ENCODE measurements around the gene IGFBP4. TPM values are rescaled to one million over a fixed set of nuclear protein-coding genes. Genes with fewer than 3 reads are reported as not detected.
A peak's percentile ranks its signal among the peaks of the same experiment; 100 is the strongest.

IGFBP4 gene
- total and polyA plus RNA-seq, 4 donors, result 74.1 to 649 (median 238) TPM

- no peak overlapping the region for H3K4me3 ChIP-seq (ENCODE audit: low read depth in 1 of 3, low read length in 3 of 3)
- peak overlapping the region; percentile 56 to 65 for H3K27ac ChIP-seq (ENCODE audit: low read depth in 1 of 2, low read length in 2 of 2)
- no peaks in the 10 kb centered on the region for H3K27me3 ChIP-seq (ENCODE audit: control insufficient read depth in 4 of 4, insufficient read depth in 4 of 4, low read length in 3 of 4)
- H3K4me1 ChIP-seq (ENCODE audit: control insufficient read depth in 4 of 4, insufficient read depth in 4 of 4, low read length in 3 of 4), result peaks cover 21 to 95% (median 91%) of the 10 kb centered on the region in 4 donors
- DNase-seq (ENCODE audit: low spot score), result no peak
- peak overlapping the region in 1 of 2 donors; percentile 14 for H3K9ac ChIP-seq (ENCODE audit: low read depth in 1 of 2, low read length in 2 of 2)
- TF ChIP-seq RXRA (IDR thresholded peaks at IDR 0.05) (peak; percentile 33 to 47), EGR1 (IDR thresholded peaks at IDR 0.05; ENCODE audit: low read depth in 2 of 2) (peak; percentile 55 to 70), YY1 (IDR thresholded peaks at IDR 0.05) (no peak), SP1 (IDR thresholded peaks at IDR 0.05) (peak; percentile 57), HNF4G (IDR thresholded peaks at IDR 0.05) (no peak), JUND (IDR thresholded peaks at IDR 0.05) (peak; percentile 97 to 98), HNF4A (conservative IDR thresholded peaks at IDR 0.05) (peak; percentile 69 to 83), TAF1 (conservative IDR thresholded peaks at IDR 0.05) (no peak), RAD21 (IDR thresholded peaks at IDR 0.05) (peak in 1 of 2 donors; percentile 21)
- TF ChIP-seq, protein P1, sequence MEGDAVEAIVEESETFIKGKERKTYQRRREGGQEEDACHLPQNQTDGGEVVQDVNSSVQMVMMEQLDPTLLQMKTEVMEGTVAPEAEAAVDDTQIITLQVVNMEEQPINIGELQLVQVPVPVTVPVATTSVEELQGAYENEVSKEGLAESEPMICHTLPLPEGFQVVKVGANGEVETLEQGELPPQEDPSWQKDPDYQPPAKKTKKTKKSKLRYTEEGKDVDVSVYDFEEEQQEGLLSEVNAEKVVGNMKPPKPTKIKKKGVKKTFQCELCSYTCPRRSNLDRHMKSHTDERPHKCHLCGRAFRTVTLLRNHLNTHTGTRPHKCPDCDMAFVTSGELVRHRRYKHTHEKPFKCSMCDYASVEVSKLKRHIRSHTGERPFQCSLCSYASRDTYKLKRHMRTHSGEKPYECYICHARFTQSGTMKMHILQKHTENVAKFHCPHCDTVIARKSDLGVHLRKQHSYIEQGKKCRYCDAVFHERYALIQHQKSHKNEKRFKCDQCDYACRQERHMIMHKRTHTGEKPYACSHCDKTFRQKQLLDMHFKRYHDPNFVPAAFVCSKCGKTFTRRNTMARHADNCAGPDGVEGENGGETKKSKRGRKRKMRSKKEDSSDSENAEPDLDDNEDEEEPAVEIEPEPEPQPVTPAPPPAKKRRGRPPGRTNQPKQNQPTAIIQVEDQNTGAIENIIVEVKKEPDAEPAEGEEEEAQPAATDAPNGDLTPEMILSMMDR (IDR thresholded peaks at IDR 0.05; ENCODE audit: low read depth, low read length, missing input control), result no peak
- TF ChIP-seq, protein P2, sequence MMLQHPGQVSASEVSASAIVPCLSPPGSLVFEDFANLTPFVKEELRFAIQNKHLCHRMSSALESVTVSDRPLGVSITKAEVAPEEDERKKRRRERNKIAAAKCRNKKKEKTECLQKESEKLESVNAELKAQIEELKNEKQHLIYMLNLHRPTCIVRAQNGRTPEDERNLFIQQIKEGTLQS (IDR thresholded peaks at IDR 0.05), result peak; percentile 89
- TF ChIP-seq, protein P3, sequence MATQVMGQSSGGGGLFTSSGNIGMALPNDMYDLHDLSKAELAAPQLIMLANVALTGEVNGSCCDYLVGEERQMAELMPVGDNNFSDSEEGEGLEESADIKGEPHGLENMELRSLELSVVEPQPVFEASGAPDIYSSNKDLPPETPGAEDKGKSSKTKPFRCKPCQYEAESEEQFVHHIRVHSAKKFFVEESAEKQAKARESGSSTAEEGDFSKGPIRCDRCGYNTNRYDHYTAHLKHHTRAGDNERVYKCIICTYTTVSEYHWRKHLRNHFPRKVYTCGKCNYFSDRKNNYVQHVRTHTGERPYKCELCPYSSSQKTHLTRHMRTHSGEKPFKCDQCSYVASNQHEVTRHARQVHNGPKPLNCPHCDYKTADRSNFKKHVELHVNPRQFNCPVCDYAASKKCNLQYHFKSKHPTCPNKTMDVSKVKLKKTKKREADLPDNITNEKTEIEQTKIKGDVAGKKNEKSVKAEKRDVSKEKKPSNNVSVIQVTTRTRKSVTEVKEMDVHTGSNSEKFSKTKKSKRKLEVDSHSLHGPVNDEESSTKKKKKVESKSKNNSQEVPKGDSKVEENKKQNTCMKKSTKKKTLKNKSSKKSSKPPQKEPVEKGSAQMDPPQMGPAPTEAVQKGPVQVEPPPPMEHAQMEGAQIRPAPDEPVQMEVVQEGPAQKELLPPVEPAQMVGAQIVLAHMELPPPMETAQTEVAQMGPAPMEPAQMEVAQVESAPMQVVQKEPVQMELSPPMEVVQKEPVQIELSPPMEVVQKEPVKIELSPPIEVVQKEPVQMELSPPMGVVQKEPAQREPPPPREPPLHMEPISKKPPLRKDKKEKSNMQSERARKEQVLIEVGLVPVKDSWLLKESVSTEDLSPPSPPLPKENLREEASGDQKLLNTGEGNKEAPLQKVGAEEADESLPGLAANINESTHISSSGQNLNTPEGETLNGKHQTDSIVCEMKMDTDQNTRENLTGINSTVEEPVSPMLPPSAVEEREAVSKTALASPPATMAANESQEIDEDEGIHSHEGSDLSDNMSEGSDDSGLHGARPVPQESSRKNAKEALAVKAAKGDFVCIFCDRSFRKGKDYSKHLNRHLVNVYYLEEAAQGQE (IDR thresholded peaks at IDR 0.05), result peak; percentile 33
- WGBS, result 40% methylated on average over 7 of the region's 7 CpGs
- H3K36me3 ChIP-seq (ENCODE audit: control insufficient read depth in 4 of 4, insufficient read depth in 3 of 4, low read depth in 1 of 4, low read length in 3 of 4), result peaks cover 17 to 49% (median 34%) of the 10 kb centered on the region in 4 donors
- H3K9me3 ChIP-seq (ENCODE audit: control insufficient read depth in 4 of 4, low read length in 3 of 4), result no peaks in the 10 kb centered on the region
Measured at GRCh38 chr17:40452216-40452787, 9.1 kb downstream of the IGFBP4 start.

DNA sequence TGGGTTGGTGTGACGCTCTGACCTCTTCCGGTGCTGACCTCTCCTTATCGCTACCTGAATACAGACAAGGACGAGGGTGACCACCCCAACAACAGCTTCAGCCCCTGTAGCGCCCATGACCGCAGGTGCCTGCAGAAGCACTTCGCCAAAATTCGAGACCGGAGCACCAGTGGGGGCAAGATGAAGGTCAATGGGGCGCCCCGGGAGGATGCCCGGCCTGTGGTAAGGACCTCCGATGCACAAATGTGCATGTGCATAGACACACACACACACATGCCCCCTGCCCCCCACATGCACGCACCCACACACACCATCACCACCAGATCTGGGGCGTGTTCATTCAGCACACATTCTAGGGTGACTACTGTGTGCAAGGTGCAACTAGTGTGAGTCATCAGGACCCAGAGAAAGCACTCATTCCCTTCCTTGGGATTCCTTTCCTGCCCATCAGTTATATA is 9.7 kb downstream of the IGFBP4 start:
- Histone ChIP-seq H3K27ac (ENCODE audit: low read depth in 1 of 2, low read length in 2 of 2) (peak overlapping the region; percentile 56 to 65), H3K9me3 (ENCODE audit: control insufficient read depth in 4 of 4, low read length in 3 of 4) (no peaks in the 10 kb centered on the region), H3K36me3 (ENCODE audit: control insufficient read depth in 4 of 4, insufficient read depth in 3 of 4, low read depth in 1 of 4, low read length in 3 of 4) (peaks cover 19 to 55% (median 39%) of the 10 kb centered on the region in 4 donors), H3K4me1 (ENCODE audit: control insufficient read depth in 4 of 4, insufficient read depth in 4 of 4, low read length in 3 of 4) (peaks cover 19 to 95% (median 91%) of the 10 kb centered on the region in 4 donors), H3K4me3 (ENCODE audit: low read depth in 1 of 3, low read length in 3 of 3) (no peak overlapping the region), H3K27me3 (ENCODE audit: control insufficient read depth in 4 of 4, insufficient read depth in 4 of 4, low read length in 3 of 4) (no peaks in the 10 kb centered on the region), H3K9ac (ENCODE audit: low read depth in 1 of 2, low read length in 2 of 2) (no peak overlapping the region)
- no peak for DNase-seq (ENCODE audit: low spot score)
- WGBS, result 78% methylated on average over 15 of the region's 15 CpGs
- TF ChIP-seq FOXA2 (IDR thresholded peaks at IDR 0.05) (no peak), HNF4A (conservative IDR thresholded peaks at IDR 0.05) (no peak), HNF4G (IDR thresholded peaks at IDR 0.05) (no peak), GABPA (IDR thresholded peaks at IDR 0.05 in 1 of 2, conservative IDR thresholded peaks at IDR 0.05 in 1 of 2) (no peak), JUND (IDR thresholded peaks at IDR 0.05) (no peak), RAD21 (IDR thresholded peaks at IDR 0.05) (no peak), TAF1 (conservative IDR thresholded peaks at IDR 0.05) (no peak), FOXA1 (IDR thresholded peaks at IDR 0.05) (no peak), ZBTB33 (IDR thresholded peaks at IDR 0.05) (no peak), SP1 (IDR thresholded peaks at IDR 0.05) (no peak)
- TF ChIP-seq, protein P3 (IDR thresholded peaks at IDR 0.05), result no peak
- TF ChIP-seq, protein P2 (IDR thresholded peaks at IDR 0.05), result no peak
- TF ChIP-seq, protein P1 (IDR thresholded peaks at IDR 0.05; ENCODE audit: low read depth, low read length, missing input control), result no peak

Measured in liver (tissue), 9 donors.